ENCODE results near the gene IQGAP1.
A peak's percentile ranks its signal among the peaks of the same experiment; 100 is the strongest.

IQGAP1 gene

DNA sequence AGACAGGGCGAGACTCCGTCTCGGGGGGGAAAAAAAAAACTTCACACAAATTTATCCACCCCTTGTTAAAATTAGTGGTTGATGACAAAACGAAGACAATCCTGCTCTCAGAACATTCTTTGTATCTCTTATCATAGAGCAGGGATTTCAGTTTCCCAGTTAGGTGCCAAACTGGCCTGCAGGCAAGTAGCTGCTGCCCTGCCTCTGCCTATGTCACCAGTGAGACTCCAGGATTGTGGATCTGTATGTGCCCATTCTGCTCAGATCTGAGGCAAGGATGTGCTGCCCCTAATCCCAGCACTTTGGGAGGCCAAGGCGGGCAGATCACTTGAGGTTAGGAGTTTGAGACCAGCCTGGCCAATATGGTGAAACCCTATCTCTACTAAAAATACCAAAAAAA lies 54.4 kb downstream of the IQGAP1 start:
- no peak for DNase-seq (ENCODE audit: low read depth)

- DNase-seq (ENCODE audit: low read depth), result no peak
These were observed 61.2 kb downstream of the IQGAP1 start for GRCh38 chr15:90449206-90449735.

DNA sequence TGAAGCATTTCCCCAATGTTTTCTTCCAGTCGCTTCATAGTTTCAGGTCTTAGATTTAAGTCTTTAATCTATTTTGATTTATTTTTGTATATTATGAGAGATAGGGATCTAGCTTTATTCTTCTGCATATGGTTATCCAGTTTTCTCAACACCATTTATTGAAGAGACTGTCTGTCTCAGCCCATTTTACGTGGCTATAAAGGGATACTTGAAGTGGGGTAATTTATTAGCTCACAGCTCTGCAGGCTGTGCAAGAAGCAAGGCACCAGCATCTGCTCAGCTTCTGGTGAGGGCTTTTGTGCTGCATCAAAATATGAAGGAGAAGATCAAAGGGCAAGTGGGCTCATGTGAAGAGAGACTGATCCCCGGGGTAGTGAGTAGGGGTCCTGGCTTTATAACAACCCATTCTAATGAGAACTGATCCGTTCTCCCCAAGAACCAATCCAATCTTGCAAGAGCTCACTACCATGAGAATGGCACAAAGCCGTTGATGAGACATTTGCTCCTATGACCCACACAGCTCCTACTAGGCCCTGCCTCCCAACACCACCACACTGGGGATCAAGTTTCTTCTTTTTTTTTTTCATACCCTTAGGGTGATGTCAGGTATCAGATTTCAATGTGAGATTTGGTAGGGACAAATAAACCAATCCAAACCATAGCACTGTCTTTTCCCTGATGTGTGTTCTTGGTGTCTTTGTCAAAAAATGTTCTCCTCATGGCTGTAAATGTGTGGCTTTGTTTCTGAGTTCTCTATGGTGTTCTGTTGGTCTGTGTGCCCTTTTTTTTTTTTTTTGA lies 63.2 kb downstream of the IQGAP1 start:
- peak; percentile 25 for DNase-seq (ENCODE audit: low read depth)

GRCh38 chr15:90456236-90456635 lies 68.2 kb downstream of the IQGAP1 start:
- no peak for DNase-seq (ENCODE audit: low read depth)

- DNase-seq (ENCODE audit: low read depth), result no peak
These were observed 70.0 kb downstream of the IQGAP1 start for GRCh38 chr15:90458061-90458460.

GRCh38 chr15:90459368-90459767 lies 71.3 kb downstream of the IQGAP1 start:
- no peak for DNase-seq (ENCODE audit: low read depth)

DNA sequence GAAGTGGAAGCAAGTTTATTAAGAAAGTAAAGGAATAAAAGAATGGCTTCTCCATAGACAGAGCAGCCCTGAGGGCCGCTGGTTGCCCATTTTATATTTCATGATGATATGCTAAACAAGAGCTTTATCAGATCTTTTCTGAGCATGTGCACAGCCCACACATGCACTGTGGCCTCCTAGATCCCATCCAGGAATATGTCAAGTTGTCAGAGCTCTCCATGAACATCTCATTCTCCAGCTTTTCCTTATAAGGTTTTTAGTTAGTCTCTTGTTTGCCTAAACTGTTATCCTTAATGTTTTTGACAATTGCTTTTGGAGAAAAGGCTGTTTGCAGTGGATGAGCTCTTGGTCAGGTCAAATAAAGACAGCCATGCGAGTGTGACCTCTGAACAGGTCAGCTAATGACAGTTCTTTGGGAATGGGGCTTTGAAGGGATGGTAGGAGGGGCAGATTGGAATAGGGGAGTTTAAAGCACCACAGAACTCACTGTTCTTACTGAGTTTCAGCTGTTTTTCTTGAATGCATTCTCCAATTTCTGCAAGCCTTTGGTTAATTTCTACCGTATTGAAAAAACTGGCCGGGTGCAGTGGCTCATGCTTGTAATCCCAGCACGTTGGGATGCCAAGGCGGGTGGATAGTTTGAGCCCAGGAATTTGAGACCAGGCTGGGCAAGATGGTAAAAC lies 72.2 kb downstream of the IQGAP1 start:
- DNase-seq (ENCODE audit: low read depth), result no peak

DNA sequence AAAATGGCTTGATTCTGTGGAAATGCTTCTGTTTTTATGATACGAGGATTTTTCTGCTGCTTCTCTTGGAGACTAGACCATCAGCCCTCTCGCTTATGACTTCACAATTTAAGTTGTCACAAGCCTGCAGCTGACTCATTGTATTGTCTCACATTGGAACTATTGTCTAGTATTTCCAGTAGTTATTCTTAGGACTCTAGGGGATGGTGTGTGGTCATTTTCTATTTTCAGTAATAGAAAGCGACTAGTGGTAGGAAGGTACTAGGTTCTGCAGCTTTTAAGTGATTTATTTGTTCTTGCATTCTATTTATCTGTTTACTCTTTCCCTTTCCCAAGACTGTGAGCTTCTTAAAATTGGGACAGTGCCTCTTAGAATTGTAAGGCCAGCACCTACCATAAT lies 75.3 kb downstream of the IQGAP1 start:
- peak; percentile 86 for DNase-seq (ENCODE audit: low read depth)

DNA sequence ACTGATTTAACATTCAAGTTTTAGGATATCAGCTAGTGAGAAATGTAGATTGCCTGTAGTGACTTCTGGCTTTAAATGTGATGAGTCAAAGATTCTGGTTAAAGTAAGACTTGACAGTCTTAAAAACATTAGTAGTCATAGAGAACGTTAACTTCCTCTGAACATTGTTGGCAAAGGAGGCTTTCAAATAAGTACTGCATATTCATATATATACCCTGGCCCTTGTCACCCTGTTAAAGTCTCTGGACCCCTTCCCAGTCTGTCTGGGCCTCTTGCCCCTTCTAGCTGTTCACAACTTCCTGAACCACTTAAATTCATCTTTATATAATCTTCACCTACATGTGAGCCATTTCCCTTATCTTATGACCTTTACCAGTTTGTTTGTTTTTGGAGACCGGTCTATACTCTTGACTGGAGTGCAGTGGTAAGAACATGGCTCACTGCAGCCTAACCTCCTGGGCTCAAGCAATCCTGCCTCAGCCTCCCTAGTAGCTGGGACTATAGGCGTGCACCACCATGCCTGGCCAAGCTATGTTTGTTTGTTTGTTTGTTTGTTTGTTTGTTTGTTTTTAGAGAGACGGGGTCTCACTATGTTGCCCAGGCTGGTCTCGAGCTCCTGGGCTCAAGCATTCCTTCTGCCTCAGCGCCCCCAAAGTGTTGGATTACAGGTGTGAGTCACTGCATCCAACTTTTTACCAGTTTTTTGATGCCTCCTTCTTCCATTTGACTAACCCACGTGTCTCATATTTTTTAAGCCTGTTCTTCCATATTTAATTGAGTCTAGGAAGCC lies 77.3 kb downstream of the IQGAP1 start:
- no peak for DNase-seq (ENCODE audit: low read depth)

- DNase-seq (ENCODE audit: low read depth), result no peak
These were observed 78.0 kb downstream of the IQGAP1 start for GRCh38 chr15:90465930-90466567.

GRCh38 chr15:90469723-90470122 lies 81.7 kb downstream of the IQGAP1 start:
- no peak for DNase-seq (ENCODE audit: low read depth)

DNA sequence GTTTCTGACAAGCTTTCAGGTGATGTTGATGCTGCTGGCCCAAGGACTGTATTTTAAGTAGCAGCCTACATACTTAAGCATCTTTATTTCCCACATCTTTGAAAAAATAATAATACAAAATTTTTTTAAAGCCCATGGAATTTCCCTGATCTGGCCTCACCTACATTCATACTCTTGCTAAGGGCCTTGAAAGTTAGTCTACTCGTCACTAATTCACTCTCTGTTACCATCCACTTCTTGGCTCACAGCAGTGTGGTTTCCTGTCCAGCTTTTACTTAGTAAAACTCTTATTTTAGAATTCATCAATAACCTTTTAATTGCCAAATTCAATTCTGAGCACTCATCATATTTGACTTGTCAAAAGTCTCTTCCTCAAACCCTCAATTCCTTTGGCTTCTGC lies 82.4 kb downstream of the IQGAP1 start:
- no peak for DNase-seq (ENCODE audit: low read depth)

DNA sequence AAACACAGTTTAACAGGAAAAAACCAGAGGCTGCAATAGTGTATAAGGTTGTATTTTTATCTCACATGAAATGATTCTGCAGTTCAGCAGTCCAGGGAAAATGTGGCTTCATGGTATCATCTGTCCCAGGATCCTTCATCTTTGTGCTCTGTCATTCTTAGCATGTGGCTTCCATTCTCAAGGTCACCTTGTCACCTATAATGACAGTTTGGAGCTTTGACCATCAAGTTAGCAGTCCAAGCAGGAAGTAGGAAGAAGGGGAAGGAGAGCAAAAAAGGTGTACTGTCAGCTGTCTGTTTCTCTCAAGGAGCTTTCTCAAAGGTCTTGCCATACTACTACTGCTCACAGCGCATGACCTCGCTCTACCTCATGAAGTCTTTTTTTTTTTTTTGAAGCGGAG lies 83.1 kb downstream of the IQGAP1 start:
- no peak for DNase-seq (ENCODE audit: low read depth)

DNA sequence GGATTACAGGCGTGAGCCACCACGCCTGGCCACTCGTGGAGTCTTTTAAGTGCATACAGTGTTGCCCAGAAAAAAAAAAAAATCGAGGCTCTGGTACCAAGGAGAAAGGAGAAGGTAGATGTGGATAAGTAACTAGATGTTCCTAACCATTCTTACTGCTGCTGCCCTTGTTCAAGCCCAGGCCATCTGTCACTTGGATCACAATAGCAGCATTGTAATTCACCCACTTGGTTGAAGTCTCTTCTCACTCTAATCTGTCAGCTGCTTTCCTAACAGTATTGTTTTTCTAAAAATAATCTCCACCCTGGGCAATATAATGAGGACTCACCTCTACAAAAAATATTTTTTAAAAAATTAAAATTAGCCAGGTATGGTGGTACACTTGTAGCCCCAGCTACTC lies 83.7 kb downstream of the IQGAP1 start:
- no peak for DNase-seq (ENCODE audit: low read depth)

GRCh38 chr15:90478846-90479481 lies 90.9 kb downstream of the IQGAP1 start:
- no peak for DNase-seq (ENCODE audit: low read depth)

GRCh38 chr15:90479656-90480055 lies 91.6 kb downstream of the IQGAP1 start:
- DNase-seq (ENCODE audit: low read depth), result no peak

GRCh38 chr15:90481023-90481422 lies 93.0 kb downstream of the IQGAP1 start:
- no peak for DNase-seq (ENCODE audit: low read depth)

DNA sequence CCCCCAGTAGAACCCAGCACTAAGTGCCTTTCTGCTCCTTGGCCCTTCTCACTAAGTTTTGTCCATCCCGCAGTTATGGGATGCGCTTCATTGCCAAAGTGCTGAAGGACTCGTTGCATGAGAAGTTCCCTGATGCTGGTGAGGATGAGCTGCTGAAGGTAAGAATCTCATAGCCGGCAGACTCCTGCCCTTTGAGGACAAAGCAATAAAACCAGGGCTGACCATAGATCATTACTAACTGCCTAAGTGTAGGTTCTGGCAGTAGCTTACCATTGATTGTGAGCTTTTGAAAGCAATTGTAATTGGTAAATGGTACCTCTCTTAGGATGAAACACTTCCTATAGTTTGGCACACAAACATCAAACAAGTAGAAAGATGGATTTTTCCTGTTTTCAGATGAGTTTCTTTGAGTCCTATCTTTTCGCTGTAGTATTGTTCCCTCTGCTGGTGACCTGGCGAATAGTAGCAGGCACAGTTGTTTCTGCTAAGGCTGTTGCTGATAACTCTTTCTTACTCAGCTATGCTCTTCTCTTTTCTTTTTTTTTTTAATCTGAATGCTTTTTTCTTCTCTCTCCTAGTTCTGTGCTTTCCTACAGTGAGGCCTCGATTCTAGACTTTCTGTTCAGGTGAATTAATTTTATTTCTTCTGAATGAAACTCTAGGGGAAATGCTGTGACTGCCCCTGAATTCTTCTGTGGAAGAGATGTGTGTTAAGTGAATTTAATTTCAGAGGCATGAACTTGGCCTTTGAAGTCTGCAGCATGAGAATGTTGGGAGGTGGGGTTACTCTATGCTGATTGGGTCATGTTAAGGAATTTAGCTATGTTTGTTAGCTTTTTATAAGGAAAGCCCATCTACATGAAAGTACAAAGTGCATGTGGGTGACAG lies 94.3 kb downstream of the IQGAP1 start:
- DNase-seq (ENCODE audit: low read depth), result no peak

- no peak for DNase-seq (ENCODE audit: low read depth)
These were observed 94.9 kb downstream of the IQGAP1 start for GRCh38 chr15:90483012-90483307.

- no peak for DNase-seq (ENCODE audit: low read depth)
These were observed 95.6 kb downstream of the IQGAP1 start for GRCh38 chr15:90483637-90484036.

- DNase-seq (ENCODE audit: low read depth), result no peak
These were observed 99.1 kb downstream of the IQGAP1 start for GRCh38 chr15:90487186-90487585.

Data from GM04503 (cell line).